ENCODE data around the gene GOLGA8J. TPM values are rescaled to one million over a fixed set of nuclear protein-coding genes. Genes with fewer than 3 reads are reported as not detected.

Gene GOLGA8J
- total and polyA plus RNA-seq, 8 donors = 0.07 to 0.59 (median 0.23) TPM; not detected in 3

- ATAC-seq = peak; percentile 31 to 72 (median 52)
- Histone ChIP-seq H3K27me3 (no peaks in the 10 kb centered on the region), H3K9me3 (no peaks in the 10 kb centered on the region), H3K4me1 (peaks cover 6 to 8% (median 8%) of the 10 kb centered on the region in 3 donors), H3K36me3 (no peaks in the 10 kb centered on the region), H3K4me3 (no peak overlapping the region), H3K27ac (peak overlapping the region in 2 of 4 donors; percentile 19 to 20)
- 12 to 20% methylated on average over 2 of the region's 2 CpGs for WGBS, 2 donors
- intact Hi-C loops (cut with DNase I) = no loop called here
- TF ChIP-seq CTCF (IDR thresholded peaks at IDR 0.05) = no peak
- no peak for DNase-seq
- no peak for FAIRE-seq
Measured at GRCh38 chr15:30063835-30064546, 18.8 kb upstream of the GOLGA8J start.

- ATAC-seq = peak in 2 of 4 donors; percentile 37 to 41
- no peaks in the 10 kb centered on the region for H3K9me3 ChIP-seq
- peak overlapping the region in 1 of 4 donors; percentile 17 for H3K27ac ChIP-seq
- no peak for FAIRE-seq
- DNase-seq = no peak
- no peaks in the 10 kb centered on the region for H3K36me3 ChIP-seq
- TF ChIP-seq CTCF (IDR thresholded peaks at IDR 0.05) = no peak
- intact Hi-C loops (cut with DNase I) = no loop called here
- H3K27me3 ChIP-seq = no peaks in the 10 kb centered on the region
- H3K4me1 ChIP-seq = peaks cover 6 to 8% (median 8%) of the 10 kb centered on the region in 3 donors
- 62 to 69% methylated on average over 12 of the region's 12 CpGs for WGBS, 2 donors
- H3K4me3 ChIP-seq = no peak overlapping the region
Measured at GRCh38 chr15:30065025-30065801, 17.5 kb upstream of the GOLGA8J start.

- H3K36me3 ChIP-seq = no peaks in the 10 kb centered on the region
- WGBS, 2 donors = 91 to 94% methylated on average over 7 of the region's 7 CpGs
- no peak for TF ChIP-seq CTCF (IDR thresholded peaks at IDR 0.05)
Measured at GRCh38 chr15:30068326-30068725, 14.4 kb upstream of the GOLGA8J start.

GRCh38 chr15:30072630-30073029 lies 10.1 kb upstream of the GOLGA8J start:
- 72 to 78% methylated on average over 7 of the region's 7 CpGs for WGBS, 2 donors
- no peak for TF ChIP-seq CTCF (IDR thresholded peaks at IDR 0.05)
- no peaks in the 10 kb centered on the region for H3K27me3 ChIP-seq
- no peaks in the 10 kb centered on the region for H3K4me1 ChIP-seq
- H3K9me3 ChIP-seq = no peaks in the 10 kb centered on the region
- no peak overlapping the region for H3K4me3 ChIP-seq
- no peak for DNase-seq
- H3K36me3 ChIP-seq = no peaks in the 10 kb centered on the region
- no peak overlapping the region for H3K27ac ChIP-seq
- no peak for ATAC-seq
- intact Hi-C loops (cut with DNase I) = no loop called here
- no peak for FAIRE-seq

More at GRCh38 chr15:30068326-30068725, 14.4 kb upstream of the GOLGA8J start:
- H3K27ac ChIP-seq = no peak overlapping the region
- DNase-seq = no peak
- H3K4me3 ChIP-seq = no peak overlapping the region
- intact Hi-C loops (cut with DNase I) = no loop called here
- H3K4me1 ChIP-seq = peaks cover 6 to 8% (median 8%) of the 10 kb centered on the region in 3 donors
- FAIRE-seq = no peak
- no peak for ATAC-seq
- no peaks in the 10 kb centered on the region for H3K27me3 ChIP-seq
- H3K9me3 ChIP-seq = no peaks in the 10 kb centered on the region
